GM21423 (cell line): Measurements from ENCODE around the gene ABCA7.

ENCODE experiments used
- ATAC-seq: cut with Tn5 transposase; IDR thresholded peaks from one replicate; pipeline ENCODE4 v1.9.1; 2021; ENCODE audit warnings: mild to moderate bottlenecking, moderate library complexity; ENCODE audit not compliant: unreplicated experiment

Gene ABCA7

GRCh38 chr19:1040476-1041271 is 767 bp downstream of the ABCA7 start:
- ATAC-seq, result peak; percentile 37

GRCh38 chr19:1041272-1041834 is 1.4 kb downstream of the ABCA7 start:
- no peak for ATAC-seq

- ATAC-seq, result no peak
Measured at GRCh38 chr19:1041835-1042685, 2.2 kb downstream of the ABCA7 start.

GRCh38 chr19:1042689-1043511 is 3.0 kb downstream of the ABCA7 start:
- no peak for ATAC-seq

GRCh38 chr19:1045247-1045603 is 5.3 kb downstream of the ABCA7 start:
- no peak for ATAC-seq

- no peak for ATAC-seq
Measured at GRCh38 chr19:1046117-1046626, 6.3 kb downstream of the ABCA7 start.

GRCh38 chr19:1046836-1047695 is 7.2 kb downstream of the ABCA7 start:
- ATAC-seq, result no peak

GRCh38 chr19:1047696-1048147 is 7.8 kb downstream of the ABCA7 start:
- no peak for ATAC-seq

- no peak for ATAC-seq
Measured at GRCh38 chr19:1049106-1049505, 9.2 kb downstream of the ABCA7 start.

- no peak for ATAC-seq
Measured at GRCh38 chr19:1049800-1050199, 9.9 kb downstream of the ABCA7 start.

GRCh38 chr19:1050989-1051788 is 11.3 kb downstream of the ABCA7 start:
- no peak for ATAC-seq

- no peak for ATAC-seq
Measured at GRCh38 chr19:1051791-1052190, 11.9 kb downstream of the ABCA7 start.

GRCh38 chr19:1052349-1052975 is 12.6 kb downstream of the ABCA7 start:
- ATAC-seq, result no peak

- ATAC-seq, result no peak
Measured at GRCh38 chr19:1053176-1054101, 13.5 kb downstream of the ABCA7 start.

- ATAC-seq, result no peak
Measured at GRCh38 chr19:1054102-1055027, 14.5 kb downstream of the ABCA7 start.

- no peak for ATAC-seq
Measured at GRCh38 chr19:1055028-1055425, 15.1 kb downstream of the ABCA7 start.
